ENCODE results near the gene TRIM44. TPM values are rescaled to one million over a fixed set of nuclear protein-coding genes. Genes with fewer than 3 reads are reported as not detected.

TRIM44 gene
- total and polyA plus RNA-seq, 2 donors (not counting 3 experiments of a cell fraction or from before 2014, with no cell fraction given): 31.7 to 72.0 TPM

- no peaks in the 10 kb centered on the region for H3K9me1 ChIP-seq (replicated peaks; ENCODE audit: control insufficient read depth, extremely low read depth, insufficient read depth, low read length)
- peak overlapping the region; percentile 47 for H3K9ac ChIP-seq (replicated peaks; ENCODE audit: extremely low read depth, insufficient read depth, low read length)
- no peaks in the 10 kb centered on the region for H4K20me1 ChIP-seq (replicated peaks; ENCODE audit: control insufficient read depth, extremely low read depth, insufficient read depth, low read length)
- peak overlapping the region; percentile 83 for H3K27ac ChIP-seq (ENCODE audit: insufficient read depth, low read depth, low read length)
- H3K27me3 ChIP-seq (ENCODE audit: control insufficient read depth in 2 of 2, insufficient read depth in 2 of 2, low read length in 2 of 2): no peaks in the 10 kb centered on the region
- FAIRE-seq (peak; percentile 97), DNase-seq (ENCODE audit: low read depth, low spot score) (peak; percentile 79)
- dilution Hi-C loops (cut with MboI; ENCODE audit: extremely low pct_ligation_motif_present, low sequenced_read_pairs) (no loop called here), intact Hi-C loops (cut with micrococcal nuclease) (loop anchor here (1.0 to 5.0 kb wide), 5 partner anchors 10 to 177 kb away; partner anchors contain the start of gene TRIM44)
- H2AFZ ChIP-seq (ENCODE audit: low read depth, low read length): no peak overlapping the region
- BruUV-seq (replicated peaks): no TSS peak
- no peaks in the 10 kb centered on the region for H3K9me3 ChIP-seq (replicated peaks; ENCODE audit: control insufficient read depth, insufficient read depth, low read length)
- peaks cover 45% of the 10 kb centered on the region for H3K4me1 ChIP-seq (ENCODE audit: control insufficient read depth, extremely low read depth, insufficient read depth, low read length)
- peak overlapping the region; percentile 56 for H3K4me2 ChIP-seq (ENCODE audit: insufficient read depth, low read length)
- peaks cover 3% of the 10 kb centered on the region for H3K79me2 ChIP-seq (ENCODE audit: control insufficient read depth, insufficient read depth, low read length)
- TF ChIP-seq GATA2 (IDR thresholded peaks at IDR 0.05; ENCODE audit: insufficient read depth, insufficient read length, low read depth, low read length) (peak; percentile 97), POLR2A (IDR thresholded peaks at IDR 0.05; ENCODE audit: low read depth, low read length) (no peak), FOS (IDR thresholded peaks at IDR 0.05; ENCODE audit: borderline replicate concordance, insufficient read depth, low read length) (peak; percentile 71), JUN (IDR thresholded peaks at IDR 0.05; ENCODE audit: borderline replicate concordance, insufficient read depth, insufficient read length, low read depth) (peak; percentile 75), POLR2AphosphoS5 (IDR thresholded peaks at IDR 0.05; ENCODE audit: insufficient read depth, low read depth, low read length) (peak; percentile 49)
- TF ChIP-seq, protein P1, sequence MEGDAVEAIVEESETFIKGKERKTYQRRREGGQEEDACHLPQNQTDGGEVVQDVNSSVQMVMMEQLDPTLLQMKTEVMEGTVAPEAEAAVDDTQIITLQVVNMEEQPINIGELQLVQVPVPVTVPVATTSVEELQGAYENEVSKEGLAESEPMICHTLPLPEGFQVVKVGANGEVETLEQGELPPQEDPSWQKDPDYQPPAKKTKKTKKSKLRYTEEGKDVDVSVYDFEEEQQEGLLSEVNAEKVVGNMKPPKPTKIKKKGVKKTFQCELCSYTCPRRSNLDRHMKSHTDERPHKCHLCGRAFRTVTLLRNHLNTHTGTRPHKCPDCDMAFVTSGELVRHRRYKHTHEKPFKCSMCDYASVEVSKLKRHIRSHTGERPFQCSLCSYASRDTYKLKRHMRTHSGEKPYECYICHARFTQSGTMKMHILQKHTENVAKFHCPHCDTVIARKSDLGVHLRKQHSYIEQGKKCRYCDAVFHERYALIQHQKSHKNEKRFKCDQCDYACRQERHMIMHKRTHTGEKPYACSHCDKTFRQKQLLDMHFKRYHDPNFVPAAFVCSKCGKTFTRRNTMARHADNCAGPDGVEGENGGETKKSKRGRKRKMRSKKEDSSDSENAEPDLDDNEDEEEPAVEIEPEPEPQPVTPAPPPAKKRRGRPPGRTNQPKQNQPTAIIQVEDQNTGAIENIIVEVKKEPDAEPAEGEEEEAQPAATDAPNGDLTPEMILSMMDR (IDR thresholded peaks at IDR 0.05; ENCODE audit: extremely low read depth in 1 of 2, insufficient read depth in 1 of 2, low read depth in 1 of 2, low read length in 2 of 2): no peak
- peak overlapping the region in 1 of 3 experiments; percentile 29 for H3K4me3 ChIP-seq (replicated peaks in 1 of 3; ENCODE audit: insufficient read depth in 1 of 3, low read depth in 1 of 3, low read length in 3 of 3)
- no peaks in the 10 kb centered on the region for H3K36me3 ChIP-seq (ENCODE audit: control insufficient read depth in 2 of 2, extremely low read depth in 1 of 2, insufficient read depth in 2 of 2, low read length in 2 of 2)
- POLR2A ChIA-PET: interaction anchor here (0.6 to 1.2 kb wide), 2 partner anchors 16 to 25 kb away, joined by 3 to 6 read pairs; no protein-coding TSS in a partner anchor
- CTCF ChIA-PET: interaction anchor here (1.0 to 11.6 kb wide), 5 partner anchors 11 to 470 kb away, joined by 3 to 141 read pairs (median 7); partner anchors contain the start of gene FJX1
Observed at GRCh38 chr11:35796562-35796961, 134.0 kb downstream of the TRIM44 start.
